Measurements from ENCODE around the gene TMEM130. TPM values are rescaled to one million over a fixed set of nuclear protein-coding genes. Genes with fewer than 3 reads are reported as not detected.

The TMEM130 gene
- total RNA-seq, 1 donor from 2014 or later = 0.29 TPM

GRCh38 chr7:98808751-98809460 is 60.9 kb downstream of the TMEM130 start:
- H3K27me3 Mint-ChIP-seq (ENCODE audit: insufficient read depth) = no peaks in the 10 kb centered on the region
- no peaks in the 10 kb centered on the region for H3K4me1 Mint-ChIP-seq (ENCODE audit: low read depth)

GRCh38 chr7:98807068-98808048 is 62.5 kb downstream of the TMEM130 start:
- intact Hi-C loops (cut with micrococcal nuclease) = no loop called here
- Mint-ChIP-seq H3K36me3 (ENCODE audit: low read depth) (no peaks in the 10 kb centered on the region), H3K9me3 (peaks cover 3% of the 10 kb centered on the region), H3K4me3 (no peak overlapping the region), H3K4me1 (ENCODE audit: low read depth) (no peaks in the 10 kb centered on the region), H3K27me3 (ENCODE audit: insufficient read depth) (no peaks in the 10 kb centered on the region), H3K27ac (no peak overlapping the region)
- DNase-seq (ENCODE audit: low spot score) = no peak

More at GRCh38 chr7:98808751-98809460, 60.9 kb downstream of the TMEM130 start:
- intact Hi-C loops (cut with micrococcal nuclease) = no loop called here
- Mint-ChIP-seq H3K9me3 (peaks cover 3% of the 10 kb centered on the region), H3K27ac (no peak overlapping the region), H3K4me3 (no peak overlapping the region), H3K36me3 (ENCODE audit: low read depth) (no peaks in the 10 kb centered on the region)
- no peak for DNase-seq (ENCODE audit: low spot score)

- Mint-ChIP-seq H3K4me1 (ENCODE audit: low read depth) (no peaks in the 10 kb centered on the region), H3K36me3 (ENCODE audit: low read depth) (no peaks in the 10 kb centered on the region), H3K9me3 (peaks cover 8% of the 10 kb centered on the region), H3K27ac (no peak overlapping the region), H3K4me3 (no peak overlapping the region), H3K27me3 (ENCODE audit: insufficient read depth) (no peaks in the 10 kb centered on the region)
- intact Hi-C loops (cut with micrococcal nuclease) = no loop called here
- DNase-seq (ENCODE audit: low spot score) = no peak
These were observed 63.6 kb downstream of the TMEM130 start for GRCh38 chr7:98805956-98806838.

GRCh38 chr7:98802781-98803110 is 67.1 kb downstream of the TMEM130 start:
- no peaks in the 10 kb centered on the region for H3K4me1 Mint-ChIP-seq (ENCODE audit: low read depth)
- intact Hi-C loops (cut with micrococcal nuclease) = no loop called here
- no peaks in the 10 kb centered on the region for H3K36me3 Mint-ChIP-seq (ENCODE audit: low read depth)
- no peaks in the 10 kb centered on the region for H3K27me3 Mint-ChIP-seq (ENCODE audit: insufficient read depth)
- H3K27ac Mint-ChIP-seq = no peak overlapping the region
- peaks cover 20% of the 10 kb centered on the region for H3K9me3 Mint-ChIP-seq
- DNase-seq (ENCODE audit: low spot score) = no peak
- no peak overlapping the region for H3K4me3 Mint-ChIP-seq

- no peak for DNase-seq (ENCODE audit: low spot score)
- no peaks in the 10 kb centered on the region for H3K27me3 Mint-ChIP-seq (ENCODE audit: insufficient read depth)
- intact Hi-C loops (cut with micrococcal nuclease) = no loop called here
These were observed 67.6 kb downstream of the TMEM130 start for GRCh38 chr7:98802088-98802780.

GRCh38 chr7:98800996-98801395 is 68.8 kb downstream of the TMEM130 start:
- DNase-seq (ENCODE audit: low spot score) = no peak
- H3K9me3 Mint-ChIP-seq = peaks cover 20% of the 10 kb centered on the region
- no peak overlapping the region for H3K27ac Mint-ChIP-seq
- H3K4me1 Mint-ChIP-seq (ENCODE audit: low read depth) = no peaks in the 10 kb centered on the region
- intact Hi-C loops (cut with micrococcal nuclease) = no loop called here
- H3K27me3 Mint-ChIP-seq (ENCODE audit: insufficient read depth) = no peaks in the 10 kb centered on the region
- no peak overlapping the region for H3K4me3 Mint-ChIP-seq
- no peaks in the 10 kb centered on the region for H3K36me3 Mint-ChIP-seq (ENCODE audit: low read depth)

More at GRCh38 chr7:98802088-98802780, 67.6 kb downstream of the TMEM130 start:
- Mint-ChIP-seq H3K9me3 (peaks cover 20% of the 10 kb centered on the region), H3K4me1 (ENCODE audit: low read depth) (no peaks in the 10 kb centered on the region), H3K36me3 (ENCODE audit: low read depth) (no peaks in the 10 kb centered on the region), H3K27ac (no peak overlapping the region), H3K4me3 (no peak overlapping the region)

- Mint-ChIP-seq H3K27ac (no peak overlapping the region), H3K27me3 (ENCODE audit: insufficient read depth) (no peaks in the 10 kb centered on the region), H3K4me3 (no peak overlapping the region), H3K4me1 (ENCODE audit: low read depth) (no peaks in the 10 kb centered on the region), H3K9me3 (peaks cover 23% of the 10 kb centered on the region), H3K36me3 (ENCODE audit: low read depth) (no peaks in the 10 kb centered on the region)
- no peak for DNase-seq (ENCODE audit: low spot score)
- intact Hi-C loops (cut with micrococcal nuclease) = no loop called here
These were observed 72.7 kb downstream of the TMEM130 start for GRCh38 chr7:98797150-98797549.

Other genes with a start within 250 kb of the TMEM130 start
- gene TRRAP, start 8.5 kb upstream of the TMEM130 start, total RNA-seq = 66.9 and 69.6 TPM in 2 replicates

Data from activated T-helper 1 cell treated with anti-CD3 and anti-CD28 coated beads, Interleukin-12 subunit alpha, Interleukin-12 subunit beta, Interleukin-2, Interleukin-4 antibody, amounts not matched to agents 30 ng/mL and 10 ng/mL and 1 ng/mL, durations not matched to agents 14 hours and 24 hours and 36 hours (primary cell).